Measurements from ENCODE around the gene TIGD3. TPM values are rescaled to one million over a fixed set of nuclear protein-coding genes. Genes with fewer than 3 reads are reported as not detected.

The TIGD3 gene
- total and polyA plus RNA-seq, 2 of the 8 experiments (the other 6 are each of a cell fraction or from before 2014, with no cell fraction given), result 1.1 to 1.3 TPM

DNA sequence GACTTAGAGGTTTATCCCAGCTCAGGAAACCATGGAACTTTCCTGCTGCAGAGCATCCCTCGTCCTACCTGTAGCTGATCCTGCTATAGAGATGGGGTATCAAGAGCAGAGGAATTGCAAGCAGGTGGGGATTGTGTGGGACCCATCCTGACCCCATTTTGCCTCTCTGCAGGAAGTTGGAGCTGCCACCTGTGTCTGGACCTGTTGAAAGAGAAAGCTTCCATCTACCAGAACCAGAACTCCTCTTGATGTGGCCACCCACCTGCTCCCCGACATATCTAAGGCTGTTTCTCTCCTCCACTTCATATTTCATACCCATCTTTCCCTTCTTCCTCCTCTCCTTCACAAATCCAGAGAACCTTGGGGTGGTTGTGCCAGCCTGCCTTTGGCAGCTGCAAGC lies 3.0 kb upstream of the TIGD3 start (continued):
- TF ChIP-seq TAF7 (optimal IDR thresholded peaks at IDR 0.05; ENCODE audit: borderline replicate concordance, low read depth, low read length) (no peak), NRF1 (IDR thresholded peaks at IDR 0.05; ENCODE audit: low read depth, low read length) (no peak), CREB1 (IDR thresholded peaks at IDR 0.05) (no peak)
- TF ChIP-seq, protein P1, sequence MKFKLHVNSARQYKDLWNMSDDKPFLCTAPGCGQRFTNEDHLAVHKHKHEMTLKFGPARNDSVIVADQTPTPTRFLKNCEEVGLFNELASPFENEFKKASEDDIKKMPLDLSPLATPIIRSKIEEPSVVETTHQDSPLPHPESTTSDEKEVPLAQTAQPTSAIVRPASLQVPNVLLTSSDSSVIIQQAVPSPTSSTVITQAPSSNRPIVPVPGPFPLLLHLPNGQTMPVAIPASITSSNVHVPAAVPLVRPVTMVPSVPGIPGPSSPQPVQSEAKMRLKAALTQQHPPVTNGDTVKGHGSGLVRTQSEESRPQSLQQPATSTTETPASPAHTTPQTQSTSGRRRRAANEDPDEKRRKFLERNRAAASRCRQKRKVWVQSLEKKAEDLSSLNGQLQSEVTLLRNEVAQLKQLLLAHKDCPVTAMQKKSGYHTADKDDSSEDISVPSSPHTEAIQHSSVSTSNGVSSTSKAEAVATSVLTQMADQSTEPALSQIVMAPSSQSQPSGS (IDR thresholded peaks at IDR 0.05; ENCODE audit: low read length), result no peak

Data from H1 (cell line).